ENCODE results near the gene AHI1. TPM values are rescaled to one million over a fixed set of nuclear protein-coding genes. Genes with fewer than 3 reads are reported as not detected.

The AHI1 gene
- total RNA-seq, 1 donor from 2014 or later, result 33.5 TPM

DNA sequence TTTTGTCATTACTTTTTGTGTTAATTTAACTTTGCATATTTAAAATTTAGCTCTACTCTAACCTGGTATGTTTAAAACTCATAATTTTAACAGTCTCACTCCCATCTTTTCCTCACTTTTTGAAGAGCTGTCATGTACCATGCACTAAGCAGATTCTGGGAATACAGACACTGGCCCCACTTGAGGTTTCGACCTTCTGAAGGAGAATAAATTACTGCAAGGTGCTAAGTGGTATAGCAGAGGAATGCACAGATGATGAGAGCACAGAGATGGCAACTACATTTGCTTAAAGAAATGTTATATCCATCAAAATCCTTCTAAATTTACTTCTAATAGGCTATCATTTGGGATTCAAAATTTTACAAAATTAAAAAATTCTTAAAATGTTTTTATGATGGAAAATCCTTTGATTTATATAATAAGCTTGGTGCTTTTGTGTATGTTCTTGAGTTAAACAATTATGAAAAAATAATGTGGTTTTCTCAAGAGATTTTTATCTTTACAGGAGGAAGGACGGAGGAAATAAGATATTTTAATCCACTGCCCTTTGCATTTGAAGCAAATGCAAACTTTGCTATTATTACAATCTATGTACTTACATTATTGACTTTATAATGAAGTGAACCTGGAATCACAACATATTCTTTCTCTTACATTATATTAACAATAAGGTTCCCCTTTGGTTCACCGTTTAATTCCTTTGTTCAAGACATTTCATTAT lies 79.3 kb downstream of the AHI1 start:
- DNase-seq (ENCODE audit: extremely low spot score, unreplicated experiment), result no peak
- H3K9me3 Mint-ChIP-seq (ENCODE audit: unreplicated experiment), result no peaks in the 10 kb centered on the region
- TF ChIP-seq, protein P1, sequence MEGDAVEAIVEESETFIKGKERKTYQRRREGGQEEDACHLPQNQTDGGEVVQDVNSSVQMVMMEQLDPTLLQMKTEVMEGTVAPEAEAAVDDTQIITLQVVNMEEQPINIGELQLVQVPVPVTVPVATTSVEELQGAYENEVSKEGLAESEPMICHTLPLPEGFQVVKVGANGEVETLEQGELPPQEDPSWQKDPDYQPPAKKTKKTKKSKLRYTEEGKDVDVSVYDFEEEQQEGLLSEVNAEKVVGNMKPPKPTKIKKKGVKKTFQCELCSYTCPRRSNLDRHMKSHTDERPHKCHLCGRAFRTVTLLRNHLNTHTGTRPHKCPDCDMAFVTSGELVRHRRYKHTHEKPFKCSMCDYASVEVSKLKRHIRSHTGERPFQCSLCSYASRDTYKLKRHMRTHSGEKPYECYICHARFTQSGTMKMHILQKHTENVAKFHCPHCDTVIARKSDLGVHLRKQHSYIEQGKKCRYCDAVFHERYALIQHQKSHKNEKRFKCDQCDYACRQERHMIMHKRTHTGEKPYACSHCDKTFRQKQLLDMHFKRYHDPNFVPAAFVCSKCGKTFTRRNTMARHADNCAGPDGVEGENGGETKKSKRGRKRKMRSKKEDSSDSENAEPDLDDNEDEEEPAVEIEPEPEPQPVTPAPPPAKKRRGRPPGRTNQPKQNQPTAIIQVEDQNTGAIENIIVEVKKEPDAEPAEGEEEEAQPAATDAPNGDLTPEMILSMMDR (IDR thresholded peaks at IDR 0.05), result no peak
- H3K36me3 Mint-ChIP-seq (ENCODE audit: unreplicated experiment), result peaks cover 13% of the 10 kb centered on the region
- H3K4me1 Mint-ChIP-seq (ENCODE audit: unreplicated experiment), result peaks cover 8% of the 10 kb centered on the region
- H3K27ac Mint-ChIP-seq (ENCODE audit: unreplicated experiment), result no peak overlapping the region
- no peak overlapping the region for H3K4me3 Mint-ChIP-seq (ENCODE audit: unreplicated experiment)
- H3K27me3 Mint-ChIP-seq (ENCODE audit: unreplicated experiment), result no peaks in the 10 kb centered on the region

DNA sequence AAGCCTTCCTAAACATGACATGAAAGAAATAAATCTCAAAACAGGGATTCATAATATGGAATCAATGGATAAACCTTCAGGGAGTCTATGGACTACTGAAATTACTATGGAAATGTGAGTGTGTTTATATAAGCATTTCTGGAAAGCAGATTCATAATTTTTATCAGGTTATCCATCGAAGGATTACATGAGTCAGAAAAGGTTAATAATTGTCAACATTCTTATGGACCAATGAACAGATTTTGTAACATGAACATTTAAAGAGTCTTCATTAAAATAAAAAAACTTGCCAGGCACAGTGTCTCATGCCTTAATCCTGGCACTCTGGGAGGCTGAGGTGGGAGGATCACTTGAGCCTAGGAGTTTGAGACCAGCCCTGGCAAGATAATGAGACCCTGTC lies 84.8 kb downstream of the AHI1 start:
- no peak for DNase-seq (ENCODE audit: extremely low spot score, unreplicated experiment)
- Mint-ChIP-seq H3K27ac (ENCODE audit: unreplicated experiment) (no peak overlapping the region), H3K36me3 (ENCODE audit: unreplicated experiment) (peaks cover 18% of the 10 kb centered on the region), H3K9me3 (ENCODE audit: unreplicated experiment) (no peaks in the 10 kb centered on the region), H3K27me3 (ENCODE audit: unreplicated experiment) (no peaks in the 10 kb centered on the region), H3K4me3 (ENCODE audit: unreplicated experiment) (no peak overlapping the region), H3K4me1 (ENCODE audit: unreplicated experiment) (no peaks in the 10 kb centered on the region)
- TF ChIP-seq, protein P1 (IDR thresholded peaks at IDR 0.05), result no peak

DNA sequence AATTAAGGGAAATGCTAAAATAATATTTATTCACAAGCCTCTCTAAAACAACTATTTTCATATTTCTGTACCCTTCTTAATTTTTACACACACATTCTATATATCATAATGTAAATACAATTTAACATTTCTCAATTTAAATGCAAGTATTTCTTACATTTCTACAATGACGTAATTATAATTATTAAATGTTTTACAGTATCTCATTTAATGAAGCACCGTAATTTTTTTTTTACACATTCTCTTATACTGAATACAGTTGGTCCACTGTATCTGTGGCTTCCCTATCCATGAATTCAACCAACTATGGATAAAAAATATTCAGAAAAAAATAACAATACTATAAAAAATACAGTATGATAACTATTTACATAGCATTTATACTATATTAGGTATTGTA lies 85.7 kb downstream of the AHI1 start:
- no peak for DNase-seq (ENCODE audit: extremely low spot score, unreplicated experiment)
- H3K27me3 Mint-ChIP-seq (ENCODE audit: unreplicated experiment), result no peaks in the 10 kb centered on the region
- TF ChIP-seq, protein P1 (IDR thresholded peaks at IDR 0.05), result no peak
- no peaks in the 10 kb centered on the region for H3K9me3 Mint-ChIP-seq (ENCODE audit: unreplicated experiment)
- H3K27ac Mint-ChIP-seq (ENCODE audit: unreplicated experiment), result no peak overlapping the region
- H3K36me3 Mint-ChIP-seq (ENCODE audit: unreplicated experiment), result peaks cover 18% of the 10 kb centered on the region
- H3K4me1 Mint-ChIP-seq (ENCODE audit: unreplicated experiment), result no peaks in the 10 kb centered on the region
- no peak overlapping the region for H3K4me3 Mint-ChIP-seq (ENCODE audit: unreplicated experiment)

DNA sequence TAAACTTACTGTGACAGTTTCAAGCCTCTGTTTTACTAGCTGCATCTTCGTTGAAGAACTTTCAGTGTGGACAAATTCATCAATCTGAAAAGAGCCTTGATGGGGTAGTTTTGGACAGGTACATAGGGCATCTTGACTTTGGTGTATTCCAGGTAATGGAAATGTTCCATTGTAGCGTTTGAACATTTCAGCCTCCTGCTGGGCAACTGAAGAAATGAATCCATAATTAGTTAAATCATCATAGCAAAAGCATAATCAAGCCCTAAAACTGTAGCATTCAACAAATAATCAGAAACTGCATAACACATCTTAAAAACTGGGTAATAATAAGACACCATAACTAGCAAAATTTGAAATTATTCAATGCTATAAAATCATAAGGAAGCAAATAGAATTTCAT lies 86.2 kb downstream of the AHI1 start:
- DNase-seq (ENCODE audit: extremely low spot score, unreplicated experiment), result no peak
- H3K27ac Mint-ChIP-seq (ENCODE audit: unreplicated experiment), result no peak overlapping the region
- no peaks in the 10 kb centered on the region for H3K4me1 Mint-ChIP-seq (ENCODE audit: unreplicated experiment)
- H3K4me3 Mint-ChIP-seq (ENCODE audit: unreplicated experiment), result no peak overlapping the region
- no peaks in the 10 kb centered on the region for H3K9me3 Mint-ChIP-seq (ENCODE audit: unreplicated experiment)
- no peaks in the 10 kb centered on the region for H3K27me3 Mint-ChIP-seq (ENCODE audit: unreplicated experiment)
- peaks cover 18% of the 10 kb centered on the region for H3K36me3 Mint-ChIP-seq (ENCODE audit: unreplicated experiment)
- TF ChIP-seq, protein P1 (IDR thresholded peaks at IDR 0.05), result peak; percentile 24

DNA sequence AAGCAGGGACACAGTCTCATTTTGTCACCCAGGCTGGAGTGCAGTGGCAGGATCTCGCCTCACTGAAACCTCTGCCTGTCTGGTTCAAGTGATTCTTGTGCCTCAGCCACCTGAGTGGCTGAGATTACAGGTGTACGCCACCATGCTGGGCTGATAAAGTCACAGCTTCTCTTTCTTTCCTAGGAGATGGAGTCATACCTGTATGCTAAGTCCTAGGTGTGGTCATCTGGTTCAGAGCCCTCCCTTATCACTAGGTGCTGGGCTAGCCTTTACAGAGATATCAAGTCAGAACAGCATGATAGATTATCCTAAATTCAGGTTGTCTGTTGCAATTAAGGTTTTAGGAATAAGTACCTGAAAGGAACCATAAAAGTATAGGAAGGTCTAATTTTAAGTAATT lies 86.7 kb downstream of the AHI1 start:
- H3K9me3 Mint-ChIP-seq (ENCODE audit: unreplicated experiment), result no peaks in the 10 kb centered on the region
- peaks cover 18% of the 10 kb centered on the region for H3K36me3 Mint-ChIP-seq (ENCODE audit: unreplicated experiment)
- no peak overlapping the region for H3K4me3 Mint-ChIP-seq (ENCODE audit: unreplicated experiment)
- TF ChIP-seq, protein P1 (IDR thresholded peaks at IDR 0.05), result no peak
- H3K27ac Mint-ChIP-seq (ENCODE audit: unreplicated experiment), result no peak overlapping the region
- H3K27me3 Mint-ChIP-seq (ENCODE audit: unreplicated experiment), result no peaks in the 10 kb centered on the region
- DNase-seq (ENCODE audit: extremely low spot score, unreplicated experiment), result no peak
- H3K4me1 Mint-ChIP-seq (ENCODE audit: unreplicated experiment), result no peaks in the 10 kb centered on the region

Measured in osteocyte (in vitro differentiated cells).